Ishikawa (cell line): ENCODE data around the gene PRDX6.

Experiments
- CEBPB ChIP-seq: IDR thresholded peaks from 2 replicates; pipeline ENCODE4 v1.6.1; 2012
- CREB1 ChIP-seq: IDR thresholded peaks from 2 replicates; pipeline ENCODE4 v1.6.1; 2012; ENCODE audit warnings: low read depth
- EGR1 ChIP-seq: IDR thresholded peaks from 2 replicates; pipeline ENCODE4 v1.6.1; 2012
- EP300 ChIP-seq: IDR thresholded peaks from 2 replicates; pipeline ENCODE4 v1.6.1; 2012; ENCODE audit warnings: borderline replicate concordance
- FOXM1 ChIP-seq: IDR thresholded peaks from 2 replicates; pipeline ENCODE4 v1.6.1; 2012; ENCODE audit warnings: low read depth, borderline replicate concordance
- MAX ChIP-seq: IDR thresholded peaks from 2 replicates; pipeline ENCODE4 v1.6.1; 2012
- NFIC ChIP-seq: IDR thresholded peaks from 2 replicates; pipeline ENCODE4 v1.6.1; 2012
- RAD21 ChIP-seq: IDR thresholded peaks from 2 replicates; pipeline ENCODE4 v1.6.1; 2012; ENCODE audit warnings: low read depth
- REST ChIP-seq: IDR thresholded peaks from 2 replicates; pipeline ENCODE4 v1.6.1; 2012; ENCODE audit warnings: low read depth, mild to moderate bottlenecking
- TAF1 ChIP-seq: IDR thresholded peaks from 2 replicates; pipeline ENCODE4 v1.6.1; 2012; ENCODE audit warnings: low read depth, mild to moderate bottlenecking
- TCF12 ChIP-seq: IDR thresholded peaks from 2 replicates; pipeline ENCODE4 v1.6.1; 2012; ENCODE audit warnings: low read depth
- TEAD4 ChIP-seq: IDR thresholded peaks from 2 replicates; pipeline ENCODE4 v1.6.1; 2012
- USF1 ChIP-seq: IDR thresholded peaks from 2 replicates; pipeline ENCODE4 v1.6.1; 2012
- YY1 ChIP-seq: IDR thresholded peaks from 2 replicates; pipeline ENCODE4 v1.6.1; 2012; ENCODE audit warnings: low read depth
- ZBTB7A ChIP-seq: IDR thresholded peaks from 2 replicates; pipeline ENCODE4 v1.6.1; 2012; ENCODE audit warnings: low read depth

PRDX6 gene

GRCh38 chr1:173478094-173478674, 1.0 kb downstream of the PRDX6 start:
- TF ChIP-seq ZBTB7A, result no peak
- no peak for TF ChIP-seq CREB1
- TF ChIP-seq MAX, result peak; percentile 78
- TF ChIP-seq FOXM1, result no peak
- no peak for TF ChIP-seq TAF1
- TF ChIP-seq NFIC, result 0 out of 2 replicates have a peak, but pooled peaks have one; percentile 3
- TF ChIP-seq EGR1, result peak; percentile 31; the same call in 1 of the 2 replicates
- TF ChIP-seq CEBPB, result peak; percentile 65
- TF ChIP-seq USF1, result peak; percentile 20; the same call in 1 of the 2 replicates
- TF ChIP-seq REST, result no peak
- TF ChIP-seq TEAD4, result no peak
- TF ChIP-seq TCF12, result no peak
- TF ChIP-seq EP300, result no peak

- TF ChIP-seq USF1, result no peak
- TF ChIP-seq CEBPB, result no peak
- no peak for TF ChIP-seq EP300
- TF ChIP-seq NFIC, result no peak
- no peak for TF ChIP-seq MAX
- no peak for TF ChIP-seq TCF12
- TF ChIP-seq TEAD4, result no peak
- TF ChIP-seq RAD21, result no peak
- no peak for TF ChIP-seq FOXM1
- no peak for TF ChIP-seq EGR1
- no peak for TF ChIP-seq REST
- TF ChIP-seq ZBTB7A, result no peak
- TF ChIP-seq CREB1, result no peak
- TF ChIP-seq YY1, result no peak
- TF ChIP-seq TAF1, result no peak
These were observed 2.5 kb downstream of the PRDX6 start for GRCh38 chr1:173479649-173480048.

GRCh38 chr1:173481195-173481772, 4.1 kb downstream of the PRDX6 start:
- TF ChIP-seq MAX (no peak), EGR1 (no peak), NFIC (no peak), CREB1 (no peak)

GRCh38 chr1:173482683-173483082, 5.5 kb downstream of the PRDX6 start:
- TF ChIP-seq NFIC (no peak), CREB1 (no peak), MAX (no peak), TEAD4 (no peak), EP300 (no peak), CEBPB (no peak), FOXM1 (no peak), REST (no peak), EGR1 (no peak), ZBTB7A (no peak), RAD21 (no peak), USF1 (no peak), YY1 (no peak), TCF12 (no peak), TAF1 (no peak)
